KMS-11 (cell line): Measurements from ENCODE around the gene HOXA13.

Experiments used
- H2AFZ ChIP-seq: fragments of 200-600 bp; sonication (generic); 2 replicates; pipeline ENCODE4 v1.6.1; 2016; ENCODE audit warnings: antibody characterized with exemption, mixed run types, low read depth
- H3K27ac ChIP-seq: fragments of 200-600 bp; sonication (generic); 2 replicates; pipeline ENCODE4 v1.6.1; 2016; ENCODE audit warnings: mild to moderate bottlenecking, mixed run types
- H3K27me3 ChIP-seq: fragments of 200-600 bp; sonication (generic); 2 replicates; pipeline ENCODE4 v1.6.1; 2017; ENCODE audit warnings: mild to moderate bottlenecking, low read depth, mixed run types, moderate library complexity; ENCODE audit not compliant: insufficient read depth
- H3K36me3 ChIP-seq: fragments of 200-600 bp; sonication (generic); 2 replicates; pipeline ENCODE4 v1.6.1; 2017; ENCODE audit warnings: mild to moderate bottlenecking, mixed run types; ENCODE audit not compliant: insufficient read depth
- H3K4me1 ChIP-seq: fragments of 200-600 bp; sonication (generic); 2 replicates; pipeline ENCODE4 v1.6.1; 2016; ENCODE audit warnings: mild to moderate bottlenecking, low read depth, mixed run types; ENCODE audit not compliant: poor library complexity, severe bottlenecking
- H3K4me2 ChIP-seq: fragments of 200-600 bp; sonication (generic); 2 replicates; pipeline ENCODE4 v1.7.0; 2016; ENCODE audit warnings: mild to moderate bottlenecking, mixed run types
- H3K4me3 ChIP-seq: fragments of 200-600 bp; sonication (generic); IDR thresholded peaks from 2 replicates; pipeline ENCODE4 v1.6.1; 2017; ENCODE audit warnings: low read depth, low read length, mixed read lengths; ENCODE audit not compliant: insufficient read depth
- H3K79me2 ChIP-seq: fragments of 200-600 bp; sonication (generic); 2 replicates; pipeline ENCODE4 v1.6.1; 2016; ENCODE audit warnings: low read depth, mixed run types; ENCODE audit not compliant: insufficient read depth
- H3K9ac ChIP-seq: fragments of 200-600 bp; sonication (generic); 2 replicates; pipeline ENCODE4 v1.6.1; 2016; ENCODE audit warnings: mild to moderate bottlenecking, mixed run types
- H4K20me1 ChIP-seq: fragments of 200-600 bp; sonication (generic); 2 replicates; pipeline ENCODE4 v1.6.1; 2016; ENCODE audit warnings: mild to moderate bottlenecking, mixed run types; ENCODE audit not compliant: insufficient read depth
- CTCF ChIP-seq: fragments of 200-600 bp; sonication (generic); conservative IDR thresholded peaks from 2 replicates; pipeline ENCODE4 v1.6.1; 2017; ENCODE audit warnings: low read depth, mild to moderate bottlenecking, antibody characterized with exemption, low read length, moderate library complexity, mixed read lengths

Gene HOXA13

GRCh38 chr7:27187475-27188385 is 12.2 kb downstream of the HOXA13 start:
- H4K20me1 ChIP-seq, result no peaks in the 10 kb centered on the region
- peak overlapping the region; percentile 31; the same call in 1 of the 2 replicates for H2AFZ ChIP-seq
- peaks cover 12% of the 10 kb centered on the region; the same call in 1 of the 2 replicates for H3K27me3 ChIP-seq
- no peaks in the 10 kb centered on the region for H3K79me2 ChIP-seq
- no peak for TF ChIP-seq CTCF
- H3K4me3 ChIP-seq, result no peak overlapping the region
- H3K4me1 ChIP-seq, result peaks cover 8% of the 10 kb centered on the region
- no peak overlapping the region for H3K27ac ChIP-seq
- peak overlapping the region; percentile 32; the same call in 1 of the 2 replicates for H3K4me2 ChIP-seq
- H3K9ac ChIP-seq, result no peak overlapping the region
- H3K36me3 ChIP-seq, result no peaks in the 10 kb centered on the region

GRCh38 chr7:27186668-27187474 is 13.0 kb downstream of the HOXA13 start:
- H3K36me3 ChIP-seq, result no peaks in the 10 kb centered on the region
- no peak overlapping the region for H3K9ac ChIP-seq
- no peak for TF ChIP-seq CTCF
- no peak overlapping the region for H3K4me3 ChIP-seq
- no peak overlapping the region for H3K4me2 ChIP-seq
- no peaks in the 10 kb centered on the region for H4K20me1 ChIP-seq
- no peak overlapping the region for H3K27ac ChIP-seq
- no peaks in the 10 kb centered on the region for H3K79me2 ChIP-seq
- H3K4me1 ChIP-seq, result peaks cover 8% of the 10 kb centered on the region
- no peak overlapping the region for H2AFZ ChIP-seq
- H3K27me3 ChIP-seq, result peaks cover 12% of the 10 kb centered on the region; the same call in 1 of the 2 replicates

DNA sequence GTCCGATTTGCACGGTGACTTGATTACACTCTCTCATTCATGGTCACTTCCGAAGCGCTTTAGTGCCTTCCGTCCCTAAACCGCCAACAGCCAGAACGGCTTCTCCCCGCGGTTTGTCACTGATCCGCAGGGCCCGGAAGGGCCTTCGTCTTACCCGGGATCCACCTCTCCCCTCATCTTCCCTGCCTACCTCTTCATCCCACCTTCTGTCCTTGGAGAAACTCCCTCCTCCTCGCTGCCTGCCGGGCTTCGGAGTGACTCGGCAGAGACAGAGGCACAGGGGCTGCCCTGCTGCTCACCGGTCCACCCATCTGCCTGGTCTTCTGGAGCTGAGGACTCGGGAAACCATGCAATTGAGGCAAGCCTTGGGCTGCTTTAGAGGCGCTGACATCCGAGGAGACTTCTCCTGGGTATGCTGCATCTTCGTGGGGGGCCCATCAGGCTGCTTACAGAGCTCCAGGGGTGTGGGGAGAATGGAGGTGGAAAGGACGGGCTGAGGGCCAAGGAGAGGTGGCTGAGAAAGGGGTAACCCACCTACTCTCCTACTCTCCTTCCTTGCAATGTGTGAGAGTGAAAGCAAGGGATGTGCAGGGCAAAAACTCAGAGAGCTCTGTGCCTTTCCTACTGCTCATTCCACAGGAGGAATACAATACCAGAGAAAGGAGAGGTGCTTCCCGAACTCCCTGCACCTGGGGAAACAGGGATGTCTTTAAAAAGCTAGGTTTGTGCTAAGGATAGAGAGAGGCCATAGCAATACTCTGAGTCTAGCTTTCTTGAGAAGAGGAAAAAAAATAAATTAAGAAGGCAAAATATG is 13.8 kb downstream of the HOXA13 start:
- Histone ChIP-seq H3K79me2 (no peaks in the 10 kb centered on the region), H3K4me3 (no peak overlapping the region), H4K20me1 (no peaks in the 10 kb centered on the region), H2AFZ (no peak overlapping the region), H3K4me2 (no peak overlapping the region), H3K27me3 (peaks cover 12% of the 10 kb centered on the region; the same call in 1 of the 2 replicates), H3K27ac (no peak overlapping the region), H3K9ac (no peak overlapping the region), H3K36me3 (no peaks in the 10 kb centered on the region), H3K4me1 (peaks cover 8% of the 10 kb centered on the region)
- no peak for TF ChIP-seq CTCF
